ENCODE data around the gene EXOC4.

EXOC4 gene

DNA sequence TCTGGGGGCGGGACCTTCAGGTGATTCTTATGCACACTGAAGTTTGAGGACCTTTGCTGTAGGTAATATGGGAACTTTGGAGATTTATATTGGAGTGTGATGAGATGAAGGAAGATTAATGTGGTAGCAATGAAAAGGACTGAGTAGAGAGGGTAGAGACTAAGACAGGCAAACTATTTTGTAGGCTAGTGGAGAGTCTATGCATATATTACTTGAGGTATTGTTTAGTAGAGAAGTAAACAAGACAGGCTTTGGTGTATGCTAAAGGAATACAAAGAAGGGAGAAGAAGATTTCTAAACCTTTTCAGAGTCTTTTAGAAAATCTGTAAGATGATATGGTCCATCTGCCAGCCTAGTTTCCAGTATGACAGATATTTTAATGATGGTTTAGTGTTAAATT, 129.1 kb downstream of the EXOC4 start:
- TF ChIP-seq, protein P1, sequence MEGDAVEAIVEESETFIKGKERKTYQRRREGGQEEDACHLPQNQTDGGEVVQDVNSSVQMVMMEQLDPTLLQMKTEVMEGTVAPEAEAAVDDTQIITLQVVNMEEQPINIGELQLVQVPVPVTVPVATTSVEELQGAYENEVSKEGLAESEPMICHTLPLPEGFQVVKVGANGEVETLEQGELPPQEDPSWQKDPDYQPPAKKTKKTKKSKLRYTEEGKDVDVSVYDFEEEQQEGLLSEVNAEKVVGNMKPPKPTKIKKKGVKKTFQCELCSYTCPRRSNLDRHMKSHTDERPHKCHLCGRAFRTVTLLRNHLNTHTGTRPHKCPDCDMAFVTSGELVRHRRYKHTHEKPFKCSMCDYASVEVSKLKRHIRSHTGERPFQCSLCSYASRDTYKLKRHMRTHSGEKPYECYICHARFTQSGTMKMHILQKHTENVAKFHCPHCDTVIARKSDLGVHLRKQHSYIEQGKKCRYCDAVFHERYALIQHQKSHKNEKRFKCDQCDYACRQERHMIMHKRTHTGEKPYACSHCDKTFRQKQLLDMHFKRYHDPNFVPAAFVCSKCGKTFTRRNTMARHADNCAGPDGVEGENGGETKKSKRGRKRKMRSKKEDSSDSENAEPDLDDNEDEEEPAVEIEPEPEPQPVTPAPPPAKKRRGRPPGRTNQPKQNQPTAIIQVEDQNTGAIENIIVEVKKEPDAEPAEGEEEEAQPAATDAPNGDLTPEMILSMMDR (IDR thresholded peaks at IDR 0.05) = no peak

DNA sequence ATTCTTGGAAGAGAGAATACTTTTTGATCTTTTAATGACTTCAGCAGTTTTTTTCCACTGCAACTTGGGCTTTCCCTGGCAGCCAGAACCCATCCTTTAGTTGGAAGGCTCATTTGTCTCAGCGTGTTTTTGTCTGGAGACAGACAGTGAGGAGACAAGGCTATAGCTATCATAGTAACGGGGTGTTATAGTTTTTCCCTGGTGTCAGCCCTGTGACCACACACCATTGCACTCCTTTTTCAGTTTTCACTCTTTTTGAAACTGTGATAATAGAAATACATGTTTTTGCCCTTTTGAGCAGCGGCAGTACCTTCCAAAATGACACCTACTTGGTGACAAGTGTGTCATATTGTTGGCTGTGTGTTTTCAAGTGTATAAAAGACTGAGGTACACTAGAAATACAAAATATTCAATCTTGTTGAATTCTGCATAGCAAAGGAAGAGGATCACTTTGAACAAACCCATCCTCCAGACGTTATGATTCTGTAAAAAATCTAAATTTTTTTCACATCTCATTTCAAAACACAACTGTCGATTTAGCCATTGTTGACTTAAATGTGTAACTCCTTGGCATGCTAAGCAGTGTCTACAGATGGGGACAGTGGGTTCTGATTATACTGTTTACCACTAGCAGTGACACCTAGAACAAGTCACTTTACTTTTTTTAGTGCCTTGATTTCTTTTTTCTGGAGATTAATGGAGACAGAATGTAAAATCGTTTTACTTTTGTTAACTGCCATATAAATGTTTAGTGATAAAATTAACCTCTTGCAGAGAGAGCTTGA, 130.1 kb downstream of the EXOC4 start:
- TF ChIP-seq, protein P1 (IDR thresholded peaks at IDR 0.05) = no peak

DNA sequence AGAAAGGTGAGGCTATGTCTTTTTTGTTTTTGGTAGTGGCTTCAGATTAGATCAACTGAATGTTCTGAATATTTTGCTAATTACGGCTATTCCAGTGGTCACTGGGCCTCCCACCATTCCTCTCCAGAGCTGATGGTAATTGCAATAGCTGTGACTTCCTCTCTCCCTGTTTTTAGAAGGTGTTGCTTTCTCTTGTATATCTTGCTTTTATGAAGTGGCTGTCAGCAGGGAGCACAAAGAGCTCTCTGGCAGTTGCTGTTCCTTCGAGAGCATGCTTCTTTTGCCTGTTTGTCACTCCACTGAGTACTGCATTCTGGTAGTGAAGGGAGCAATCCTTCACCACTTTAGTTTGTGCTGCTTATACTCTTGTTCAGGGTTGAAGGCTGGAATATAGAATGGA, 133.3 kb downstream of the EXOC4 start:
- TF ChIP-seq, protein P1 (IDR thresholded peaks at IDR 0.05) = no peak

DNA sequence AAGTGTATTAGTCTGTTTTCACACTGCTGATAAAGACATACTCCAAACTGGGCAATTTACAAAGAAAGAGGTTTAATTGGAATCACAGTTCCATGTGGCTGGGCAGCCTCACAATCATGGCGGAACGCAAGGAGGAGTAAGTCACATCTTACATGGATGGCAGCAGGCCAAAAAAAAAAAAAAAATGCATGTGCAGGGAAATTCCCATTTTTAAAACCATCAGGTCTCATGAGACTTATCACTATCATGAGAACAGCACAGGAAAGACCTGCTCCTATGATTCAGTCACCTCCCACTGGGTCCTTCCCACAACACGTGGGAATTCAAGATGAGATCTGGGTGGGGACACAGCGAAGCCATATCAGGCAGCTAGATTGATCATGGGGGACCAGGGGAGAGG, 136.8 kb downstream of the EXOC4 start:
- TF ChIP-seq, protein P1 (IDR thresholded peaks at IDR 0.05) = no peak

DNA sequence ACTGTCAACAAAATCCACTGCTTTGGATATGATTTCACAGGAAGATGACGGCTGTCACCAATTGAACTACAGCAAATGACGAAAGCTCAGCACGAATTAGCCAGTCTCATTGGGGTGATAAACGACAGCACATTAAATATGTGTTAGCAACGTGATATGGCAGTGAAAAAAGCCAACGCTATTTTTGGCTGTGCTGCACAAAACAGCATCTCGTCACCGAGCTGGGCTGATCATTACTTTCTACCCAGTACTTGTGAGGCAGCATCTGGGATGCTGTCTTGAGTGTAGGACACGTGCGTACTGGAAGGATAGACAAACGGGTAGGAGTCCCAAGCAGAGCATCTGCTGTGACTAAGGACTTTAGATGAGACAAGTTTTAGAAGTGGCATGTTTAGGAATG, 138.3 kb downstream of the EXOC4 start:
- TF ChIP-seq, protein P1 (IDR thresholded peaks at IDR 0.05) = no peak

DNA sequence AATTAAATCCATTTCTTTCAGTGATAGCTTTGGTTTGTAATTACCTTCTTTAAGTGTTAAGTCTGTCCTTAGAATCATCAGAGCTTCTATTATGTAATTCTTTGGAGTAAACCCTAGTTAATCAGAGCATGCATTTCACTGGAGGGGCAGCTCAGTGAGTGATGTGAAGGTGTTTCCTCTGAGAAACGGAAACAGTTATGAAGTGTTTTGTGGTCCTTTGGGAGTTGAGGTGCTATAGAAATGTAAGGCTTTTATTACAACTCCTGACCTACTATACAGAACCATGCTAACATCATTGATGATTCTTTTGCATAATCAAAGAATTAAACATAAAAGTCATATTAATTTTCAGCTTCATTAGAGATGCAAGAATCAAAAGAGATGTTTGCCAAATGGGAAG, 141.5 kb downstream of the EXOC4 start:
- TF ChIP-seq, protein P1 (IDR thresholded peaks at IDR 0.05) = no peak

DNA sequence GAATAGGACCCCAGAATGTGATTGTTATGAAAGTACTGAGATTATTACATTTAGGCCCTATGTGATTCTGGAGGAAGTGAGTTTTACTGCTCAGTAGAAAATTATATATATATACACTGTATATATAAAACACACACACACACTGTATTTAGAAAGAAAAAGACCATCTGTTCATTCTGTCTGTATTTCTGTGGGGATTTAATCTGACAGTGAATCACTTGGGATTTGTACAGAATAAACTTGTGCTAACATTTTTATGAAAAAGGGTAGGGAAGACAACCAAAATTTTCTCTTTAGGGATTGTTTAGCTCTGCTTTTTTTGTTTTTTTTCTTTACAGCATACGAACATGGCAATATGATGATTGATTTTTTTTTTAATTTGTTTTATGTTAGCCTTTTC, 142.7 kb downstream of the EXOC4 start:
- TF ChIP-seq, protein P1 (IDR thresholded peaks at IDR 0.05) = no peak

DNA sequence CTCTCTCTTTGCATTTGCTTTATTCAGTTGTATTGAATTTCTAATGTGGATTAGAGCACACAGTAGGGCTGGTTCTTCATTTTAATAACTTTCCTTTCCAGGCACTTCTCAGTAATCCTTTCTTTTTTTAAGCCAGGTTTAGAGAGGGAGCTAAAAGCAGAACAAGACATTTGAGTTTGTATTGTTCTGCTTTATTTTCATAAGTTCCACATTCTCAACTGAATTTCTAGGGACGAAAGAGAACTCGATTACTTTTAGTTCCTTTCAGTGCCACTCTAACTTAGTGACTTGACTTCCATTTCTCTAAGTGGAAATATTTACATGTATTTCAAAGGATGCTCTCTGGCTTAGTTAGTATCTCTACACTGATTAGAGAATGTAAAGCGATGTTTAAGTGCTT, 145.6 kb downstream of the EXOC4 start:
- TF ChIP-seq, protein P1 (IDR thresholded peaks at IDR 0.05) = no peak

Data from LNCAP (cell line).